Upper lobe of left lung (tissue), 6 donors: ENCODE measurements around the gene TRIM27. TPM values are rescaled to one million over a fixed set of nuclear protein-coding genes. Genes with fewer than 3 reads are reported as not detected.

Experiments
- ATAC-seq, 2 donors: fragments of 200-7000 bp; cut with Tn5 transposase; one replicate each; pipeline ENCODE4 v1.9.1; 2022; ENCODE audit warnings: mild to moderate bottlenecking in 2 of 2, moderate library complexity in 2 of 2; ENCODE audit not compliant: low FRiP score in 2 of 2
- DNase-seq, 2 donors: peaks; one replicate each; pipeline ENCODE4 v3.0.0-alpha.2; 2019 to 2020
- H3K27ac ChIP-seq, 4 donors: fragments of 200-600 bp; sonication (generic); one replicate each; pipeline ENCODE4 v1.5.1; 2016 to 2019
- H3K27me3 ChIP-seq, 4 donors: fragments of 200-600 bp; sonication (generic); one replicate each; pipeline ENCODE4 v1.5.1; 2017 to 2019
- H3K36me3 ChIP-seq, 4 donors: fragments of 200-600 bp; sonication (generic); one replicate each; pipeline ENCODE4 v1.5.1; 2016 to 2019
- H3K4me1 ChIP-seq, 4 donors: fragments of 200-600 bp; sonication (generic); one replicate each; pipeline ENCODE4 v1.5.1; 2018 to 2019
- H3K4me3 ChIP-seq, 4 donors: fragments of 200-600 bp; sonication (generic); one replicate each; pipeline ENCODE4 v1.5.1; 2017 to 2019; ENCODE audit warnings: mild to moderate bottlenecking in 2 of 4, moderate library complexity in 1 of 4
- H3K9me3 ChIP-seq, 4 donors: fragments of 200-600 bp; sonication (generic); one replicate each; pipeline ENCODE4 v1.5.1; 2018 to 2019
- CTCF ChIP-seq, 6 experiments: fragments of 450-650 bp in 4 of 6; fragments of 200-600 bp in 2 of 6; sonication (generic) in 2 of 6; IDR thresholded peaks; one replicate each; pipeline ENCODE4 v1.5.1; 2016 to 2019; ENCODE audit warnings: antibody characterized with exemption in 6 of 6
- EP300 ChIP-seq, 4 donors: sonication (generic); formaldehyde crosslinking; IDR thresholded peaks; one replicate each; pipeline ENCODE4 v1.5.1; 2017; ENCODE audit warnings: antibody characterized with exemption in 4 of 4, control low read depth in 2 of 4
- POLR2A ChIP-seq, 4 donors: fragments of 450-650 bp; IDR thresholded peaks; one replicate each; pipeline ENCODE4 v1.5.1; 2016 to 2017; ENCODE audit warnings: antibody characterized with exemption in 4 of 4, mild to moderate bottlenecking in 2 of 4
- POLR2AphosphoS5 ChIP-seq, 2 donors: sonication (generic); formaldehyde crosslinking; IDR thresholded peaks; one replicate each; pipeline ENCODE4 v1.5.1; 2017; ENCODE audit warnings: antibody characterized with exemption in 2 of 2
- WGBS, 2 donors: methylation state at CpG; one replicate each; pipeline ENCODE4 v1.1.5; 2017 to 2018; 5-methylcytosine and 5-hydroxymethylcytosine counted together
- total RNA-seq, 6 donors: library from RNA; depleted of rRNA in 4 of 6; stranded (reverse); fragments of >200 nt in 4 of 6; gene quantifications; one replicate each; pipeline versions ENCODE4 v1.1.0 to v1.2.1, GENCODE V29; 2016 to 2021
- donor health status: DM: no; HTN: no; CAD: no; lungs with moderate emphysema.
- donor health status: DM: no; HTN: yes; CAD: no; lungs with severe emphysema.

The TRIM27 gene
- total RNA-seq, 6 donors from 2014 or later, result 45.8 to 90.1 (median 55.5) TPM

DNA sequence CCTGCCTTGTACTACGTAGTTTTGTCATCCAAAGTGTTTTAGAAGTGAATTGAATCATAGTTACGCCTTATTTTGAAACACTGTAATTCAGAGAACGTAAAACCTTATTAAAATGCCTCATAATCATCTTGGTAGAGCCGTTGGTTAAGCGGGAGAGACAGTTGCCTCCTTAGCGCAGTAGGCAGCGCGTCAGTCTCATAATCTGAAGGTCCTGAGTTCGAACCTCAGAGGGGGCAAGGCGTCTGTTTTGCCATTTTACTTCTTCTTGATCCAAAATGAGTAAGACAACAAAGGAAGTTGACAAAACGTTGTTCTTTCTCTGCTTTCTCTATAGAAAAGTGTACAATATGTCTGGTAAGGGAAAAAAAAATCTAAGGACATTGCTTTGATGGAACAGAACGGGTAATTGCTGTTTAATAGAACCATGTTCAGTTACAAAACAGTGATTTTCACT is 20.7 kb upstream of the TRIM27 start:
- 6 to 7% methylated on average over 12 of the region's 12 CpGs for WGBS, 2 donors

DNA sequence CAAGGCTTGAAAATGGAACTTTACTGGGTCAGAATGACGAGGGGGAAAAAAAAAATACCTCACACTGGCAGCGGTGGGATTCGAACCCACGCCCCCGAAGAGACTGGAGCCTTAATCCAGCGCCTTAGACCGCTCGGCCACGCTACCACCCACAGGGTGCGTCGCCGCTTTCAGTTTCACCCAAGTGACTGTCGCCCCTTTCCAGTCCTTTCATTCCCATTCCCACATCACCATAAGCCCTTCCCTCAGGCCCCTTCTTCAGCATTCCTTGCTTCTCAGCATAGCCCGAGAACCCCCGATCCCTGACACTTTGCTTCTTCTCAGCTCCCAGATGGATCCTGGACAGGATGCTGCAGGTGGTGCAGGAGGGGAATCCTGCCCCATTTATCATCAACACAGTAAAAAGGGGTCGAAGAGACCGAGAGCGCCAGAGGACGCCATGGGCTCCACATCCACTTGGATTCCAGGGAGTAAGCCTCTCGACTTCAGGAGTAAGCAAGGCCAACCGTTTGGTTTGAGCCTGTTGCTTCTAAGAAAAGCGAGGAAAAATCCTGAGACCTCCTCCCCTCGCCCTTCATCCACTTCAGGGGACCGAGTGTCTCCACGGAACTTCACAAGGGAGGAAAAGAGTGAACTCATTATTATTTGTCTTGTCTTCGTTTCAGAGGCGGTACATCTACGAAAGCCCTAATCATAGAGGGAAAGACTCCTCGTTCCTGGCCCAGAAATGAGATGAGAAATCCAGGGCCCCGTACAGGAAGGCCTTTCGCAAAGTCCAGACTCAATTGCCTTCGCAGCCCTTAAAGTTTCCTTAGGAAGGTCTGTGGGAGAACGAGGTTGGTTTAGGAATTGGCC is 20.0 kb upstream of the TRIM27 start:
- Histone ChIP-seq H3K27me3 (no peaks in the 10 kb centered on the region), H3K36me3 (no peaks in the 10 kb centered on the region), H3K9me3 (no peaks in the 10 kb centered on the region), H3K27ac (peak overlapping the region; percentile 58 to 80 (median 76)), H3K4me1 (peaks cover 13 to 43% (median 22%) of the 10 kb centered on the region in 4 donors), H3K4me3 (peak overlapping the region; percentile 34 to 65 (median 53))
- ATAC-seq (peak; percentile 56 to 63), DNase-seq (peak; percentile 77 to 85)
- WGBS, 2 donors, result 5 to 6% methylated on average over 33 of the region's 33 CpGs
- no peak for TF ChIP-seq CTCF (IDR thresholded peaks at IDR 0.05)
- TF ChIP-seq EP300 (IDR thresholded peaks at IDR 0.05), result no peak
- no peak for TF ChIP-seq POLR2A (IDR thresholded peaks at IDR 0.05)
- TF ChIP-seq POLR2AphosphoS5 (IDR thresholded peaks at IDR 0.05), result peak in 1 of 2 donors; percentile 7

More for the DNA sequence above, 20.7 kb upstream of the TRIM27 start:
- DNase-seq (peak in 1 of 2 donors; percentile 34), ATAC-seq (peak; percentile 61 to 75)
- H3K4me1 ChIP-seq, result peaks cover 13 to 42% (median 22%) of the 10 kb centered on the region in 4 donors
- no peaks in the 10 kb centered on the region for H3K27me3 ChIP-seq
- TF ChIP-seq CTCF (IDR thresholded peaks at IDR 0.05) (no peak), EP300 (IDR thresholded peaks at IDR 0.05) (no peak), POLR2A (IDR thresholded peaks at IDR 0.05) (no peak), POLR2AphosphoS5 (IDR thresholded peaks at IDR 0.05) (peak in 1 of 2 donors; percentile 8)
- no peaks in the 10 kb centered on the region for H3K9me3 ChIP-seq
- H3K36me3 ChIP-seq, result no peaks in the 10 kb centered on the region
- H3K4me3 ChIP-seq, result peak overlapping the region; percentile 34 to 65 (median 53)
- peak overlapping the region; percentile 58 to 80 (median 76) for H3K27ac ChIP-seq

GRCh38 chr6:28943223-28943556 is 19.4 kb upstream of the TRIM27 start:
- WGBS, 2 donors, result 49 to 50% methylated on average over 6 of the region's 6 CpGs
- no peak overlapping the region for H3K27ac ChIP-seq
- TF ChIP-seq POLR2A (IDR thresholded peaks at IDR 0.05) (no peak), EP300 (IDR thresholded peaks at IDR 0.05) (no peak), CTCF (IDR thresholded peaks at IDR 0.05) (no peak), POLR2AphosphoS5 (IDR thresholded peaks at IDR 0.05) (no peak)
- DNase-seq (no peak), ATAC-seq (no peak)
- H3K4me1 ChIP-seq, result peaks cover 13 to 43% (median 22%) of the 10 kb centered on the region in 4 donors
- H3K36me3 ChIP-seq, result no peaks in the 10 kb centered on the region
- peak overlapping the region in 3 of 4 donors; percentile 50 to 65 (median 56) for H3K4me3 ChIP-seq
- no peaks in the 10 kb centered on the region for H3K9me3 ChIP-seq
- no peaks in the 10 kb centered on the region for H3K27me3 ChIP-seq

DNA sequence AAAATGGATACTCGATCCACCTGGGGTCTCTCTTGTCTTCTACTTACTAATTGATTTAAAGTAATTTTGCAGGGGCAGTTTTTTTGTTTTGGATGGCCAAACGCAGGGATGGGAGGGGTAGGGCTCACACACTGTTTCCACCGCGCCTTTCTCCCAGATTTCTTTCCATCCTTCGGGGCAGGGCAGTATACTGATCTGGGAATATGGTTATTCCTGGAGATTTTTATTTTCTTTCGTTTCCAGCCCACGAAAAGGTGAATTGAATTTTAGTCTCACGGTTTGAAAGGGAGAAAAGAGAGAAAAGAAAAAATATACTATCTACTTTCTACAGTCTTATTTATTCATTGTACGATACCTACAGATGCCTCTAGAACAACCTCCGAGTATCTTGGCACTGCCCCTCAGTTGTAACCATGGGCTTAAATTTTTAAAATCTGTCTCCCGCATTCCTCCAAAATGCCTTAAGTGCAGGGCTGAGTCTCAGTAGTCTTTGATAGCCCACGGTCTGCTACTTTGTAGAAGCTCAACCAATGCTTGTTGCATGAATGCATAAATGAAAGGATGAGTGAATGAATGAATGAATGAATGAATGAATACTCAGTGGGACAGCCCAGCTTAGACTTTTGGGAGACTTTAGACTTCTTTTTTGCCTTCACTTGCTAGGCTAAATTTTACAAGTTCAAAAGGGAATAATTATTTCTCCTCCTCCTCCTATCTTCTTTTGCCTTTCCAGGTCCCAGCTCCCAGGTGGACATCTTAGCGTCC is 18.1 kb upstream of the TRIM27 start:
- H3K4me3 ChIP-seq, result peak overlapping the region in 3 of 4 donors; percentile 59 to 63 (median 62)
- no peak for ATAC-seq
- peak overlapping the region; percentile 73 to 84 (median 80) for H3K27ac ChIP-seq
- H3K36me3 ChIP-seq, result no peaks in the 10 kb centered on the region
- peaks cover 13 to 43% (median 22%) of the 10 kb centered on the region in 4 donors for H3K4me1 ChIP-seq
- TF ChIP-seq POLR2AphosphoS5 (IDR thresholded peaks at IDR 0.05), result no peak
- no peak for TF ChIP-seq POLR2A (IDR thresholded peaks at IDR 0.05)
- no peak for TF ChIP-seq CTCF (IDR thresholded peaks at IDR 0.05)
- no peak for TF ChIP-seq EP300 (IDR thresholded peaks at IDR 0.05)
- WGBS, 2 donors, result 12 to 15% methylated on average over 13 of the region's 13 CpGs
- no peaks in the 10 kb centered on the region for H3K27me3 ChIP-seq
- peak in 1 of 2 donors; percentile 54 for DNase-seq
- no peaks in the 10 kb centered on the region for H3K9me3 ChIP-seq
